GM04504 (cell line): Measurements from ENCODE around the gene PNKP.
A peak's percentile ranks its signal among the peaks of the same experiment; 100 is the strongest.

Experiments
- DNase-seq: peaks from one replicate; pipeline ENCODE4 v3.0.0-alpha.2; 2012; ENCODE audit warnings: low read depth

PNKP gene

GRCh38 chr19:49890349-49891311, 23.3 kb upstream of the PNKP start:
- no peak for DNase-seq

GRCh38 chr19:49889687-49890348, 22.4 kb upstream of the PNKP start:
- DNase-seq, result no peak

GRCh38 chr19:49889038-49889686, 21.8 kb upstream of the PNKP start:
- no peak for DNase-seq

GRCh38 chr19:49888510-49888824, 21.1 kb upstream of the PNKP start:
- DNase-seq, result no peak

- DNase-seq, result no peak
Measured at GRCh38 chr19:49887665-49888509, 20.5 kb upstream of the PNKP start.

GRCh38 chr19:49887037-49887664, 19.8 kb upstream of the PNKP start:
- no peak for DNase-seq

- DNase-seq, result no peak
Measured at GRCh38 chr19:49884760-49885159, 17.4 kb upstream of the PNKP start.

GRCh38 chr19:49884109-49884508, 16.7 kb upstream of the PNKP start:
- no peak for DNase-seq

GRCh38 chr19:49883094-49883493, 15.7 kb upstream of the PNKP start:
- DNase-seq, result no peak

GRCh38 chr19:49882643-49883042, 15.3 kb upstream of the PNKP start:
- DNase-seq, result no peak

- no peak for DNase-seq
Measured at GRCh38 chr19:49881672-49882394, 14.5 kb upstream of the PNKP start.

- DNase-seq, result no peak
Measured at GRCh38 chr19:49881186-49881585, 13.8 kb upstream of the PNKP start.

- DNase-seq, result no peak
Measured at GRCh38 chr19:49880162-49880869, 12.9 kb upstream of the PNKP start.

- no peak for DNase-seq
Measured at GRCh38 chr19:49879243-49879963, 12.0 kb upstream of the PNKP start.

GRCh38 chr19:49878744-49879070, 11.3 kb upstream of the PNKP start:
- no peak for DNase-seq

- DNase-seq, result peak; percentile 96
Measured at GRCh38 chr19:49877879-49878743, 10.7 kb upstream of the PNKP start.

- peak; percentile 100 for DNase-seq
Measured at GRCh38 chr19:49877020-49877878, 9.9 kb upstream of the PNKP start, which contains the start of the genes AKT1S1 and TBC1D17. AKT1S1 (minus strand) TSS chr19:49877355; CDS start chr19:49873295, 4,060 bp downstream. TBC1D17 (plus strand) TSS chr19:49877702; CDS start chr19:49877724, 22 bp downstream.
